HG03469 (cell line): Measurements from ENCODE around the gene CD72.
"Not testable (repeated sequence)": the region's sequence is repeated elsewhere in the genome, so short reads cannot be mapped to it uniquely, and the experiment has no call there.

Experiments used
- ATAC-seq: cut with Tn5 transposase; IDR thresholded peaks from one replicate; pipeline ENCODE4 v1.9.1; 2021; ENCODE audit warnings: mild to moderate bottlenecking, moderate library complexity, moderate number of reproducible peaks; ENCODE audit not compliant: unreplicated experiment

CD72 gene

GRCh38 chr9:35598866-35599590 lies 19.2 kb downstream of the CD72 start:
- ATAC-seq: no peak

- not testable (repeated sequence) for ATAC-seq
Measured at GRCh38 chr9:35596907-35597306, 21.3 kb downstream of the CD72 start.

GRCh38 chr9:35594471-35594870 lies 23.7 kb downstream of the CD72 start:
- ATAC-seq: no peak

- no peak for ATAC-seq
Measured at GRCh38 chr9:35593581-35593980, 24.6 kb downstream of the CD72 start.

GRCh38 chr9:35588506-35588905 lies 29.7 kb downstream of the CD72 start:
- not testable (repeated sequence) for ATAC-seq

GRCh38 chr9:35584681-35585080 lies 33.5 kb downstream of the CD72 start:
- ATAC-seq: not testable (repeated sequence)

- ATAC-seq: not testable (repeated sequence)
Measured at GRCh38 chr9:35583521-35583920, 34.7 kb downstream of the CD72 start.

GRCh38 chr9:35579659-35580227 lies 38.5 kb downstream of the CD72 start:
- ATAC-seq: not testable (repeated sequence)

GRCh38 chr9:35579130-35579529 lies 39.1 kb downstream of the CD72 start:
- no peak for ATAC-seq

GRCh38 chr9:35577486-35577885 lies 40.7 kb downstream of the CD72 start:
- ATAC-seq: no peak

GRCh38 chr9:35575478-35575877 lies 42.7 kb downstream of the CD72 start:
- ATAC-seq: no peak

- no peak for ATAC-seq
Measured at GRCh38 chr9:35574578-35575122, 43.6 kb downstream of the CD72 start.

- ATAC-seq: no peak
Measured at GRCh38 chr9:35570709-35571504, 47.3 kb downstream of the CD72 start.

GRCh38 chr9:35569206-35569605 lies 49.0 kb downstream of the CD72 start:
- ATAC-seq: no peak

- no peak for ATAC-seq
Measured at GRCh38 chr9:35568196-35568595, 50.0 kb downstream of the CD72 start.

GRCh38 chr9:35566417-35566816 lies 51.8 kb downstream of the CD72 start:
- ATAC-seq: no peak

- no peak for ATAC-seq
Measured at GRCh38 chr9:35564658-35565061, 53.6 kb downstream of the CD72 start.

- ATAC-seq: no peak
Measured at GRCh38 chr9:35563791-35564197, 54.4 kb downstream of the CD72 start.

- no peak for ATAC-seq
Measured at GRCh38 chr9:35562895-35563780, 55.1 kb downstream of the CD72 start.

- no peak for ATAC-seq
Measured at GRCh38 chr9:35561468-35562261, 56.5 kb downstream of the CD72 start.
